Mesenchymal stem cell (in vitro differentiated cells and primary cell): Measurements from ENCODE around the gene CPM.

ENCODE experiments used
- DNase-seq: peaks from one replicate; pipeline ENCODE4 v3.0.0-alpha.2; 2013
- H2AFZ ChIP-seq: one replicate; pipeline ENCODE4 v1.6.1; 2013; ENCODE audit warnings: low read depth, mild to moderate bottlenecking, control low read depth, inconsistent platforms, low read length, moderate library complexity
- H2AK5ac ChIP-seq: 2 replicates; pipeline ENCODE4 v1.6.1; 2013; ENCODE audit warnings: low read length, moderate library complexity, mild to moderate bottlenecking, inconsistent platforms; ENCODE audit not compliant: severe bottlenecking
- H2BK120ac ChIP-seq: one replicate; pipeline ENCODE4 v1.6.1; 2013; ENCODE audit warnings: low read depth, mild to moderate bottlenecking, inconsistent platforms, low read length, moderate library complexity
- H2BK12ac ChIP-seq, 2 experiments: one replicate each; pipeline ENCODE4 v1.6.1; 2013; ENCODE audit warnings: inconsistent platforms in 2 of 2, low read length in 2 of 2, mild to moderate bottlenecking in 2 of 2, moderate library complexity in 2 of 2, control low read depth in 1 of 2
- H2BK15ac ChIP-seq: one replicate; pipeline ENCODE4 v1.6.1; 2013; ENCODE audit warnings: mild to moderate bottlenecking, low read depth, inconsistent platforms; ENCODE audit not compliant: poor library complexity, severe bottlenecking
- H2BK5ac ChIP-seq: 2 replicates; pipeline ENCODE4 v1.6.1; 2013; ENCODE audit warnings: low read depth, mild to moderate bottlenecking, low read length, control low read depth, inconsistent platforms; ENCODE audit not compliant: poor library complexity, severe bottlenecking
- H3K14ac ChIP-seq, 2 experiments: one replicate each; pipeline ENCODE4 v1.6.1; 2013; ENCODE audit warnings: inconsistent platforms in 2 of 2, low read length in 2 of 2, control low read depth in 1 of 2, mild to moderate bottlenecking in 1 of 2, moderate library complexity in 1 of 2
- H3K18ac ChIP-seq, 2 experiments: one replicate each; pipeline ENCODE4 v1.6.1; 2013; ENCODE audit warnings: inconsistent platforms in 2 of 2, low read length in 2 of 2, control low read depth in 1 of 2, low read depth in 1 of 2, mild to moderate bottlenecking in 1 of 2
- H3K23ac ChIP-seq, 2 experiments: one replicate each; pipeline ENCODE4 v1.6.1; 2013; ENCODE audit warnings: inconsistent platforms in 2 of 2, low read length in 2 of 2, mild to moderate bottlenecking in 2 of 2, moderate library complexity in 2 of 2, control low read depth in 1 of 2
- H3K27ac ChIP-seq: 2 replicates; pipeline ENCODE4 v1.5.1; 2013; ENCODE audit warnings: mild to moderate bottlenecking, moderate library complexity, low read length, control low read depth, inconsistent platforms; ENCODE audit not compliant: poor library complexity, severe bottlenecking
- H3K27me3 ChIP-seq, 2 experiments: 2 replicates each; pipeline versions ENCODE4 v1.6.1 to v1.7.0; 2013; ENCODE audit warnings: low read length in 2 of 2, mild to moderate bottlenecking in 2 of 2, moderate library complexity in 2 of 2, control low read depth in 1 of 2, inconsistent platforms in 1 of 2; ENCODE audit not compliant: control insufficient read depth in 1 of 2, insufficient read depth in 1 of 2
- H3K36me3 ChIP-seq, 2 experiments: 2 replicates each; pipeline versions ENCODE4 v1.6.1 to v1.7.0; 2013; ENCODE audit warnings: low read length in 2 of 2, control low read depth in 1 of 2, inconsistent platforms in 1 of 2, low read depth in 1 of 2, mild to moderate bottlenecking in 1 of 2; ENCODE audit not compliant: insufficient read depth in 2 of 2, control insufficient read depth in 1 of 2
- H3K4ac ChIP-seq, 2 experiments: one replicate each; pipeline ENCODE4 v1.6.1; 2013; ENCODE audit warnings: inconsistent platforms in 2 of 2, low read length in 2 of 2, mild to moderate bottlenecking in 2 of 2, moderate library complexity in 2 of 2, control low read depth in 1 of 2, low read depth in 1 of 2
- H3K4me1 ChIP-seq: 2 replicates; pipeline ENCODE4 v1.6.1; 2013; ENCODE audit warnings: low read depth, low read length, control low read depth; ENCODE audit not compliant: control insufficient read depth, insufficient read depth
- H3K4me2 ChIP-seq: 2 replicates; pipeline ENCODE4 v1.6.1; 2013; ENCODE audit warnings: low read length, mild to moderate bottlenecking, inconsistent platforms; ENCODE audit not compliant: poor library complexity, severe bottlenecking
- H3K4me3 ChIP-seq, 2 experiments: 2 replicates each; pipeline versions ENCODE4 v1.5.1 to v1.7.0; 2013; ENCODE audit warnings: low read length in 2 of 2, mild to moderate bottlenecking in 2 of 2, control low read depth in 1 of 2, low read depth in 1 of 2; ENCODE audit not compliant: insufficient read depth in 1 of 2
- H3K79me1 ChIP-seq: replicated peaks from 2 replicates; pipeline ENCODE4 v1.6.1; 2013; ENCODE audit warnings: mild to moderate bottlenecking, control low read depth, low read length, inconsistent platforms; ENCODE audit not compliant: poor library complexity, severe bottlenecking
- H3K9ac ChIP-seq: 2 replicates; pipeline ENCODE4 v1.7.0; 2013; ENCODE audit warnings: mild to moderate bottlenecking, low read length, moderate library complexity
- H3K9me3 ChIP-seq: 2 replicates; pipeline ENCODE4 v1.7.0; 2013; ENCODE audit warnings: mild to moderate bottlenecking, low read length; ENCODE audit not compliant: control insufficient read depth
- H4K8ac ChIP-seq: one replicate; pipeline ENCODE4 v1.6.1; 2013; ENCODE audit warnings: inconsistent platforms, mild to moderate bottlenecking, low read length, moderate library complexity
- H4K91ac ChIP-seq: one replicate; pipeline ENCODE4 v1.6.1; 2013; ENCODE audit warnings: mild to moderate bottlenecking, low read length, inconsistent platforms
- WGBS: methylation state at CpG from one replicate; pipeline ENCODE4 v1.1.7; 2013; ENCODE audit warnings: mixed read lengths; 5-methylcytosine and 5-hydroxymethylcytosine counted together

The CPM gene

GRCh38 chr12:68844788-68845695, 87.9 kb downstream of the CPM start:
- Histone ChIP-seq H3K36me3 (peaks cover 20 to 66% of the 10 kb centered on the region in 2 experiments), H3K4me1 (peaks cover 2% of the 10 kb centered on the region), H4K8ac (peak overlapping the region; percentile 19), H2BK5ac (no peak overlapping the region), H3K9ac (no peak overlapping the region), H3K4me3 (no peak overlapping the region), H3K4ac (no peak overlapping the region), H2BK12ac (no peak overlapping the region), H3K27ac (no peak overlapping the region), H4K91ac (no peak overlapping the region), H3K9me3 (no peaks in the 10 kb centered on the region), H3K18ac (no peak overlapping the region), H2BK120ac (no peak overlapping the region), H3K79me1 (peaks cover 3% of the 10 kb centered on the region), H3K14ac (no peak overlapping the region), H2BK15ac (no peak overlapping the region), H2AK5ac (no peak overlapping the region), H3K27me3 (no peaks in the 10 kb centered on the region), H3K23ac (no peak overlapping the region), H2AFZ (no peak overlapping the region), H3K4me2 (no peak overlapping the region)
- 96% methylated on average over 13 of the region's 14 CpGs for WGBS
- DNase-seq: no peak

DNA sequence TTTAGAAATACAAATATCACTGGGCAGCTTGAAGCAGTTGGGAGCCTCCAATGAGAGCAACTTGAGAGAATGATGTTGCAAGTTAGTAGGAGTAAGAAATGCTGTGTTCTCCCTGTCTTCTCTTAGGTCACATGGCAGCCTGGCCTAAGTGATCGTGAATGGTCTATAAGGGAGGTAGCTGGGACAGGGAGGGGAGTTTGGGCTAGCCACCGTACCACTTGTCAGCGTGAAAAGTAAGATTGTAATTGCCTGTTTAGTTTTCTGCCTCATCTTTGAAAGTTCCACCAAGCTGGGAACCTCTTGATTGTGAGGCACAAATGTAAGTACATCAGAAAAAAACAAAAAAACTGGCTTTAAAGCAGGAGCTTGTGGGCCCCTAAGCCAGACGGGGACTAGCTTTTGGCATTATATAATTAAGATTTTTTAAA, 88.6 kb downstream of the CPM start:
- H3K9ac ChIP-seq: peak overlapping the region; percentile 47
- no peak overlapping the region for H2BK120ac ChIP-seq
- no peak overlapping the region for H3K4me3 ChIP-seq
- peaks cover 21 to 73% of the 10 kb centered on the region in 2 experiments for H3K36me3 ChIP-seq
- H3K4ac ChIP-seq: no peak overlapping the region
- no peak overlapping the region for H3K18ac ChIP-seq
- H4K91ac ChIP-seq: no peak overlapping the region
- no peak overlapping the region for H2AK5ac ChIP-seq
- H2BK12ac ChIP-seq: no peak overlapping the region
- H3K23ac ChIP-seq: no peak overlapping the region
- H3K4me1 ChIP-seq: peaks cover 2% of the 10 kb centered on the region
- peaks cover 3% of the 10 kb centered on the region for H3K79me1 ChIP-seq
- no peaks in the 10 kb centered on the region for H3K9me3 ChIP-seq
- no peak for DNase-seq
- H3K27ac ChIP-seq: no peak overlapping the region
- H3K4me2 ChIP-seq: no peak overlapping the region
- no peak overlapping the region for H2BK15ac ChIP-seq
- H3K27me3 ChIP-seq: no peaks in the 10 kb centered on the region
- no peak overlapping the region for H2BK5ac ChIP-seq
- 94% methylated on average over 3 of the region's 4 CpGs for WGBS
- H3K14ac ChIP-seq: no peak overlapping the region
- no peak overlapping the region for H4K8ac ChIP-seq
- H2AFZ ChIP-seq: no peak overlapping the region

DNA sequence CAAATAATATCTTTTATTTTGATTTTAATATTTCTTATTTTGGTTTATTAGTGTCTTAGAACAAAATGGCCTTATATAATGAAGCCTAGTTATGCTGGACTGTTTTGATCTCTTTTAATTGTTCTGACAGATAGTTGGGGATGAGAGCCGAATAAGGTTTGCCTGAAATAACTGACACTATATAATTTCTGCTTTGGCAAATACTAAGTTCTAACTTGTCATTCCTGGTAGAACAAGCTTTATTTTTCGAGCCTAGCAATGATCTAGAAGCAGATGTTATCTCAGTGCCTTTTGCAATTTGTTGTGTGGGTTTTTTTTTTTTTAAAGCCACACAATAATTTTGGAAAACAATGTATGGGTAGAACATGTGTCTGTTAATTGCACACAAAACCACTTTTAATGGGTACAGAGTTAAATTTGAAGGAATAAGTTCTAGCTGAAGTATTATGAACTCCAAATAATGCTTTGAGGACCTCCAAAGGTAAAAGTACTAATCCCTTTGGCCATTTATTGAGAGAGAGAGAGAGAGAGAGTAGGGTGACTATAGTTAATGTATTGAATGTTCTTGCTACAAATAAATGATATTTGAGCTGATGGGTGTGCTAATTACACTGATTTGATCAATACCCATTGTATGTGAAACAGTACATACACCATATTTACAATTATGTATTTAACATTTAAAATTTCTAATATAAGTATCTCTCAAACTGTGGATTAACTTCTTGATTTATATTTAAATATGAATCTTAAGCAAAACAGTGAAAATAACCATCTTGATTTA, 90.0 kb downstream of the CPM start:
- no peak overlapping the region for H3K14ac ChIP-seq
- H3K27me3 ChIP-seq: no peaks in the 10 kb centered on the region

GRCh38 chr12:68842123-68842522, 90.8 kb downstream of the CPM start:
- Histone ChIP-seq H3K27ac (no peak overlapping the region), H3K4ac (no peak overlapping the region), H3K18ac (no peak overlapping the region), H3K27me3 (no peaks in the 10 kb centered on the region), H3K4me2 (no peak overlapping the region), H2BK5ac (no peak overlapping the region), H2BK15ac (no peak overlapping the region), H3K14ac (no peak overlapping the region), H2BK12ac (no peak overlapping the region), H4K8ac (no peak overlapping the region), H3K4me1 (peaks cover 2% of the 10 kb centered on the region), H2AFZ (no peak overlapping the region), H3K36me3 (peaks cover 24 to 92% of the 10 kb centered on the region in 2 experiments), H3K23ac (no peak overlapping the region), H2BK120ac (no peak overlapping the region), H3K4me3 (no peak overlapping the region), H2AK5ac (no peak overlapping the region), H4K91ac (no peak overlapping the region), H3K9me3 (no peaks in the 10 kb centered on the region), H3K9ac (peak overlapping the region; percentile 50), H3K79me1 (peaks cover 9% of the 10 kb centered on the region)
- WGBS: 90% methylated on average over 2 of the region's 3 CpGs
- no peak for DNase-seq

More for the DNA sequence above, 90.0 kb downstream of the CPM start:
- Histone ChIP-seq H3K27ac (no peak overlapping the region), H2AFZ (no peak overlapping the region), H2BK12ac (no peak overlapping the region), H3K9ac (peak overlapping the region; percentile 50), H2BK5ac (no peak overlapping the region), H3K18ac (no peak overlapping the region), H3K9me3 (no peaks in the 10 kb centered on the region), H3K4me2 (no peak overlapping the region), H2BK15ac (no peak overlapping the region), H3K23ac (no peak overlapping the region), H3K79me1 (peaks cover 7% of the 10 kb centered on the region), H3K36me3 (peaks cover 21 to 87% of the 10 kb centered on the region in 2 experiments), H3K4me1 (no peaks in the 10 kb centered on the region), H2BK120ac (no peak overlapping the region), H2AK5ac (no peak overlapping the region), H3K4me3 (no peak overlapping the region), H4K8ac (no peak overlapping the region), H4K91ac (no peak overlapping the region), H3K4ac (no peak overlapping the region)
- no peak for DNase-seq
- 100% methylated on average over 1 of the region's 2 CpGs for WGBS
